NCI-H2029 treated with DMSO at 0.1 percent for 48 hours (cell line): ENCODE data around the gene ZNF862.
A peak's percentile ranks its signal among the peaks of the same experiment; 100 is the strongest.

Experiments
- DNase-seq: peaks from one replicate; lab custom pipeline; 2025; lab: John Stamatoyannopoulos, UW

ZNF862 gene

DNA sequence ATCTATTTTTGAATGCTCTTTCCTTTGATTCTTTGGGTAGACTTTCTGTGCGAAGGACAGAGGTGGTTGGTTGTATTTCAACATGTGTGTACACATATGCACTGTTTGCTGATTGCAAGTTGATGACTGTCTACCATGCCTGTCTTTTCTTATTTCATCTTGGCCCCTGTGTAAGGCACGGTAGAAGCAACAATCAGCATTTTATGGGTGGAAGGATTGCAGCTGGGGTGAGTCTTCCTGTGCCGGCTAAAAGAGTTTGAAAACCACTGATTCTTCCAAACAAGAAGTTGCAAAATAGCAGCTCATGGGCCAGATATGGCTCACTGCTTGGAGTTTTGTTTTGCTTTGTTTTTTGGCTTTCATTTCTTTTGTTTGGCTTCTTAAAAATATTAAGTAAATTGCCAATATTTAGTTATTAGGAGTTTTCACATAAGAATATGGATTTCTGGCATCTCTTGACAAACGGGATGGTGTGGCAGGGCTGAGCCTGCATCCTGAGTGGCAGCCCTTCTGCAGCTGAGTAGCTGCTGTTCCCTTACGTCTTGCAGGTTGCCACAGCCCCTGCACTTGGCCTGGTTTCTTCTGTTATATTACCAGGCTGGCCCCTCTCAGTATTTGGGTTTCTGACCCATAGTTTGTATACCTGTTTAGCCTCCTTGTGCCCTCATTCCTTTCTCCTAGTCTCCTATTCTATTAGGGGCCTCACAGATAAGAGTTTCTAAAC lies 7.2 kb downstream of the ZNF862 start:
- no peak for DNase-seq

DNA sequence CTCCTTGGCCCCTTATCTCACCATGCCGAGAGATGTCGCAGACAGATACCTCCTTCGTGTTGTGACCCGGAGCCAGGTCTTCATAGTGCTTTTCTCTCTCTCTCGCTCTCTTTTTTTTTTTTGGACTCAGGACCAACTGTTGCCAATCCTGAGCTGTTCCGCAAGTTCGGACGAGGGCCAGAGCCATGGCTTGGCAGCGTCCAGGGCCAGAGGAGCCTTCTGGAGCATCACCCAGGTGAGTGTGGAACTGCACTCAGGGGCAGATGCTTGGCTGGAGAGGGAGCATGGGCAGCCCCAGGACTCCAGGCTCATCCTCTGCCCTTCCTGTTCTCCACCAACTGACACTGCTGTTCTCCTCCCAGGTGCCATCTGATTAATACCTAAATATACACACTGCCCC lies 7.8 kb downstream of the ZNF862 start:
- no peak for DNase-seq

GRCh38 chr7:149846436-149847046 lies 8.4 kb downstream of the ZNF862 start:
- no peak for DNase-seq

DNA sequence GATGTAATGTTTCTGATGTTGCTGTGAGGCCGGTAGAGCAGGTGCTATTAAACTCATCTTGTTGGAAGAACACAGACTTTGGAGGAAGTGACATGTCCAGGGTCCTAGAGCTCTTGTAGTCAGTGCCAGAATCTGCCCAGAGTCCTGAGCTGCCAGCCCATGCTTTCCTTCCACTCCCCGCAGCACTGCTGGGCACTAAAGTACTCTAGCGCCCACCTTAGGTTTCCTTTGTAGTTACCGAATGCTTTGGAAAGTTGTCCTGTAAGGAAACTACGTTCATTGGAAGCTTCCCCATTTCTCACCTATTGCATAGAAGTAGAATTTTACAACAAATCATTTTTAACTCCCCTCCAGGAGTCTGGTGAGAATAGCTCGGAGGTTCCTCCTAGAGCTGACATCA lies 11.0 kb downstream of the ZNF862 start:
- no peak for DNase-seq

GRCh38 chr7:149850007-149850594 lies 11.9 kb downstream of the ZNF862 start:
- no peak for DNase-seq

DNA sequence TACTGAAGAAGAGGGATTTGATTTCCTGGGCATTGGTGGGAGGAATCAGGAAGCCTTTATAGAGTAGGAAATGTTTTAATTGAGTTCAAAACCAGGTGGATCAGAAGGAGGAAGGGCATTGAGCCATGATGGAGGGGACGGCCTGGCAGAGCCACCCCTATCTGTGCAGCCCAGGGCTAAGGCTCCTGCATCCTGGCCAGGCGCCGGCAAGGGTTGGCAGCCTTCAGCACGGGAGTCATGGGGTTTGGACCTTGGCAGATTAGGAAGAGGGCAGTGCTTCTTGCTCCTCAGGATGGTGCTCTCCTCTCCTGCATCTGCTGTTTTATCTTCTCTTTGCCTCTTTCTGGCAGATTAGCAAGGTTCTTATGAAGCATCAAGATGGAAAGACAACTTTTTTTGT lies 12.5 kb downstream of the ZNF862 start:
- DNase-seq = no peak

DNA sequence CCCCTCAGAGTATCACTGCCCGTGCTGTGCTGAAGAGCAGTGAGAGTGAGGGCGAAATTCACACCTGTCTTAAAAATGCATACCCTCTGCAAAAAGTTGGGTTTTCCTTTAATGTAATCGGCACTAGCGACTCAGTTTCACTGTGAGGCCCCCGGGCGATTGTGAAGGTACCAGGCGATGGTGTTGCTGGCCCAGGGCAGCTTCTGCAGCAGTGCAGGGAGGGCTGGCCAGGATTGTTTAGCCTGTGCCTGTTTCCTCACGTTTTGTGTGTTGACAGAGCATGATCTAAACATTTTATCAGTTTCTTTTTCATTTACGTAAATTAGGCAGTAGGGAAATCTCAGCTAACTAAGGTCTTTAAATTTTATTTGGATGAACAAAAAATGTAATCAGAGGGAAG lies 13.3 kb downstream of the ZNF862 start:
- no peak for DNase-seq

DNA sequence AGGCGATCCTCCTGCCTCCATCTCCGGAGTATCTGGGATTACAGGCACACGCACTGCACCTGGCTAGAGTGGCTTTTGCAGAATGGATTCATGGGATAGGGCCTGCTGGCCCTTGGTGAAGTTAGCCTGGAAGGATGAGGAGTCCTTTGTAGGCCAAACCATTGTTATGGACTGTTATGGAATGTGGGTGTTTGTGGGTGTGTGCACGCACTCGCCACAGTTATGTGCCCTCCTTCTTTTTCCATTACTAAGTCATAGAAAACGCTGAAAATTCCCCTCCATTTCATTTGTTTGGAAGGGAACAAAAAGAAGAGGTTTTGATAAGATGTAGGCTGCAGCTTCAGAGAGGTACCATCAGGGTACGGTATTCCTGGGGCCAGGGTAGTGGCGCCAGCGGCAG lies 15.0 kb downstream of the ZNF862 start:
- DNase-seq = no peak

DNA sequence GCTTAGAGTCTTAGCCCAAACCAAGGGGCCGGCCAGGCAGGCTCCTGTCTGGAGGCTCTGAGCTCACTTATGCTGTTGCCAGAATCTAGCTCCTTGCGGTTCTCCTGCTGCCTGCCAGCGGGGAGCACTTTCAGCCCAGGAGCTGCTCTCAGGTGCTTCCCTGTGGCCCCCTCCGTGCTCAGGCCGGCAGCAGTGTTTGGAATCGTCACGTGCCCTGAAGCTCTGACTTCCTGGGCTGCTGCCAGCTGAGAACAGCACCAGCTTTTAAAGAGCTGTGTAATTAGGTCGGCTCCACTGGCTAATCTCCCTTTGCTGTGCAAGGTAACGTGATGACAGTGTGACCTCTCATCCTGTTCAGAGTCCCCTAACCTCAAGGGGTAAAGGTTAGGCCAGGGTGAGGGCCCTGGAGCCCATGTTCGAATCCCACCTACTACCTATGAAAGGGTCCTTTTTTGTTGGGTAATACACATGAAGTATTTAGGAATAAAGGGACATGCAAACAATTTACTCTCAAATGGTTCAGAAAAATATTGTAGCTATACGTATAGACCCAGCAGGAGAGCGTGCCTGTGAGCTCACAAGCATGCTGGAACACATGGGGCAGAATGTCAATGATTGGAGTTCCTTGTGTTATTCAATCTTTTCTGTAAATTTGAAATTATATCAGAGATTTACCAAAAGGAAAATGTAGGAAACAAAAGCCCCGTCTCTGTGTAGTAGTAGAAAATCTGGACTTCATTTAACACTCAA lies 16.6 kb downstream of the ZNF862 start:
- peak; percentile 79 for DNase-seq

DNA sequence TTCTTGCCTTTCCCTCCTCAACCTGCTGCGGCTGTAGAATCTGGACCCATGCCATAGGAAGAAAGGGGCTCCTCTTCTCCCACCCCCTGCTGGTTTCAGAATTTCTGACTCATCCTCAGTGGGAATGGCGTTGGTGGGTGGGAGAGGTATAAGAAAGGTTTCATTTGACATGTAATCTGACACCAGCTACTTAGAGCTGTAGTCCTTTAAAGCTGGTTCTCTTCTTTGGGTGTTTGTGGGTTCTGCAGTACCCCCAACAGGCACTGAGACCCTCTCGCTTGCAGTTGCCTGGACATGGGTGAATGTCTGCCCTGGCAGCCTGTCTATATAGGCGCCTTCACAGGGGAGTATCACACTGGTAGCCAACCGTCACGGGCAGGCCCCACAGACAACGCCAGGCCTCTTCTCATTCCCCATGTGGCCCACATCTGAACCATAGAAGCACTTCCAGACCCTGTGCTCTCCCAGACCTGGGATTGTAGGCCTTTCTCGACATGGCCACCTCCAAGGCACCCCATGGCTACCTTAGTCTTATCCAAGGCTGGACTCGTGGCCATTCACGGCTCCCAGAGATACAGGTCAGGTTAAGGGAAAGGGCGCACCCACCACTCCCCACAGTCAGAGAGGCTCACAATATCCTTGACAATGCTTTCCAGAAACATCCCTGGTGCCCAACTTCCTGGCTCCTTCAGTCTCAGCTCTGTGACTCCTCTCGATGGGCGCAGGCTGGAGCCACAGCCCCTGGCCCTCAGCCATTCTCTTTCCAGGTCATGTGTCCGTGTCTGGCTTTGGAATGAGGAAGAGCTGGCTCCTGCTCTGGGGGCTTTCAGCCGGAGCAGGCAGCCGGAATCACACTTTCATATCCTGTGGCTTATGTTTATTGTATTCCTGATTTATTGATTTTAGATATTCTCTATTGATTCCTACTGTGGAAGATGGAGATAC lies 17.5 kb downstream of the ZNF862 start:
- no peak for DNase-seq

DNA sequence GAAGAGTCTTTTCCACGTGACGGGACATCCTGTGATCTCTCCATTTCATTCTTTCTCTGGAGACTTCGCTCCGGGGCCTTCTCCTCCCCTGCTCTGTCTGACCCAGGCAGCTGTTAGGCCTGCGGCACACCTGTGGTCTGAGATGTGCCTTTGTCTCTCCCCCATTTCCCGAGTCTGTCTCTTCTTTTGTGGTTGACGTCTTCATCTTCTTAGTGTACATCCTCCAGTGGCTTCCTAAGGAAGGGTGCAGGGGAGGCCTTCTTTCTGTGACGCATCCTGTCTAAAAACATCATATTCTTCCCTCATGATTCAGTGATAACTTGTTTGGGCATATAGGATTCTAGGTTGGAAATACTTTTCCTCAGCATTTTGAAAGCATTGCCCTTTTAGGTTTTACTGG lies 18.4 kb downstream of the ZNF862 start:
- DNase-seq = no peak

DNA sequence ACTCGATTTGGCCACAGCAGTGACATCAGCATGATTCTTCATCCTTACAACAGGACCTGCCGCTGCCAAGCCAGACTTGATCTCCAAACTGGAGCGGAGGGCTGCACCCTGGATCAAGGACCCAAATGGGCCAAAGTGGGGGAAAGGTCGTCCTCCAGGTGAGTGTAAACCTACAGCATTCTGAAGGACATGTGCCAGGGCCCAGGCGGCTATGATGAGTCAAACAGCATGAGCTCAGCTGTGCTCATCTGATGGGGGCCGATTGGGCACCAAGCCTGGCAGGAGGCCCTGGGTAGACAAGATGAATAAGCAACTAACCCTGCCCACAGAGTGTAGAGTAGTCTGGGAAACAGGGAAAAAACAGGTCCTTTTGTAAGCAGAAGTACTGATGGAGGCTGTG lies 21.2 kb downstream of the ZNF862 start:
- no peak for DNase-seq

GRCh38 chr7:149859876-149860275 lies 21.7 kb downstream of the ZNF862 start:
- no peak for DNase-seq

DNA sequence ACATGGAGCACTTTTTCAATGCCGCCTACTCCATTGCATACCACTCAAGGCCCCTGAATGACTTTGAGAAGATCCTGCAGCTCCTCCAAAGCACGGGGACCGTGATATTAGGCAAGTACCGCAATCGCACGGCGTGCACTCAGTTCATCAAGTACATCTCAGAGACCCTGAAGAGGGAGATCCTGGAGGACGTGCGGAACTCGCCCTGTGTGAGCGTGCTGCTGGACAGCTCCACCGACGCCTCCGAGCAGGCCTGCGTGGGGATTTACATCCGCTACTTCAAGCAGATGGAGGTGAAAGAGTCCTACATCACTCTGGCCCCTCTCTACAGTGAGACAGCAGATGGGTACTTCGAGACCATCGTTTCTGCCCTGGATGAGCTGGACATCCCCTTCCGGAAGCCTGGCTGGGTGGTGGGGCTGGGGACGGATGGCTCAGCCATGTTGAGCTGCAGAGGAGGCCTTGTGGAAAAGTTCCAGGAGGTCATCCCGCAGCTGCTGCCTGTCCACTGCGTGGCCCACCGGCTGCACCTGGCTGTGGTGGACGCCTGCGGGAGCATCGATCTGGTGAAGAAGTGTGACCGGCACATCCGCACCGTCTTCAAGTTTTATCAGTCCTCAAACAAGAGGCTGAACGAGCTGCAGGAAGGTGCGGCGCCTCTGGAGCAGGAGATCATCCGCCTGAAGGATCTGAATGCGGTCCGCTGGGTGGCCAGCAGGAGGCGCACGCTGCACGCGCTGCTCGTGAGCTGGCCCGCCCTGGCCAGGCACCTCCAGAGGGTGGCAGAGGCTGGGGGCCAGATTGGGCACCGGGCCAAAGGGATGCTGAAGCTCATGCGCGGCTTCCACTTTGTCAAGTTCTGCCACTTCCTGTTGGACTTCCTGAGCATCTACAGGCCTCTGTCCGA lies 22.9 kb downstream of the ZNF862 start:
- DNase-seq = no peak

- no peak for DNase-seq
Measured at GRCh38 chr7:149861728-149862045, 23.5 kb downstream of the ZNF862 start.

GRCh38 chr7:149862156-149862555 lies 24.0 kb downstream of the ZNF862 start:
- DNase-seq = no peak

GRCh38 chr7:149863500-149863899 lies 25.3 kb downstream of the ZNF862 start:
- DNase-seq = no peak

DNA sequence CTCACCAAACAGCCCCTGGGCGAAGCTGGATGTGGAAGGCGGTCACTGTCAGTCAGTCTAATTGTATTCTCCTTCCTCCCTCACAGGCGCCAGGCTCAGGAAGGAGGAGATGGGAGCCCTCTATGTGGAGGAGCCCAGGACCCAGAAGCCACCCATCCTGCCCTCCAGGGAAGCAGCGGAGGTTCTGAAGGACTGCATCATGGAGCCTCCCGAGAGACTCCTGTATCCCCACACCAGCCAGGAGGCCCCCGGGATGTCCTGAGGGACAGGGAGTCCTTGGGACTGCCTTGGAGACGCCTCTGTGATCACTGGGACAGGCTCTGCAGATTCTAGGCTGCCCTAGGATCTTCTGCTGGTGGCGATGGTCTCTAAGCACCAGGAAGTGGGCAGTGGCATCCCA lies 25.8 kb downstream of the ZNF862 start:
- no peak for DNase-seq

DNA sequence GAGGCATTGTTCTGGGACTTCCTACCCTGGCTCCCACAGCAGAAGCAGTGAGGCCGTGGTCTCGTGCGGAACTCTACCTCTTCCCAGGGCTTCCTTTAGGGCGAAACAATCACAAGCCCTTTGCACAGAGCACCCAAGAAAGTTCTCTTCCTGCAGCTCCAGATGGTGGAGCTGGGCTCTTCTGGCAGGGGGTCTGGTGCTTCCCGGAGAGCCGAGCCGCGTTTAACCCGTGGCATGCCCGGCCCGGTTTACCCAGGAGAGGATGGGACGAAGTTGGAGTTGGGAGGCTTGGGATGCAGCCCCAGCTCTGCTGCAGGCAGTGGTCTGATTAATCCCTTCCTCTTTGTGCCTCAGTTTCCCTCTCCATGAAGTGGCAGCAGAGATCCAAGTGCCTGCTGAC lies 26.6 kb downstream of the ZNF862 start:
- no peak for DNase-seq

GRCh38 chr7:149865437-149865836 lies 27.3 kb downstream of the ZNF862 start:
- DNase-seq = no peak
